Thyroid gland (tissue), 4 donors: Measurements from ENCODE around the gene SLC39A2. TPM values are rescaled to one million over a fixed set of nuclear protein-coding genes. Genes with fewer than 3 reads are reported as not detected.

ENCODE experiments used
- DNase-seq, 2 donors: peaks; one replicate each; pipeline ENCODE4 v3.0.0-alpha.2; 2019
- H3K27ac ChIP-seq, 3 donors: fragments of 200-600 bp; sonication (generic); 1 replicate in 2 of 3; 2 replicates in 1 of 3; pipeline ENCODE4 v1.5.1; 2016 to 2019; ENCODE audit warnings: mild to moderate bottlenecking in 1 of 3, moderate library complexity in 1 of 3
- H3K27me3 ChIP-seq: fragments of 200-600 bp; sonication (generic); one replicate; pipeline ENCODE4 v1.5.1; 2019
- H3K36me3 ChIP-seq, 2 donors: fragments of 200-600 bp; sonication (generic); one replicate each; pipeline ENCODE4 v1.5.1; 2016 to 2019
- H3K4me1 ChIP-seq, 2 donors: fragments of 200-600 bp; sonication (generic); one replicate each; pipeline ENCODE4 v1.5.1; 2017 to 2019
- H3K4me3 ChIP-seq, 3 donors: fragments of 200-600 bp; sonication (generic); replicated peaks in 1 of 3; 1 replicate in 2 of 3; 2 replicates in 1 of 3; pipeline ENCODE4 v1.5.1; 2016; ENCODE audit warnings: mild to moderate bottlenecking in 1 of 3
- H3K9me3 ChIP-seq: fragments of 200-600 bp; sonication (generic); one replicate; pipeline ENCODE4 v1.5.1; 2017
- POLR2A ChIP-seq, 2 donors: fragments of 450-650 bp; IDR thresholded peaks; one replicate each; pipeline ENCODE4 v1.6.1; 2017; ENCODE audit warnings: antibody characterized with exemption in 2 of 2, mild to moderate bottlenecking in 2 of 2, moderate library complexity in 1 of 2
- WGBS, 2 donors: methylation state at CpG; one replicate each; pipeline ENCODE4 v1.1.5; 2017; 5-methylcytosine and 5-hydroxymethylcytosine counted together
- intact Hi-C: fragments of 100-400 bp; cut with DNase I; formaldehyde crosslinking; loops from one replicate; pipeline ENCODE4 v1.15.1; 2023
- total RNA-seq, 4 donors: library from RNA; depleted of rRNA; stranded (reverse); fragments of >200 nt; gene quantifications; one replicate each; pipeline ENCODE4 v1.2.3, GENCODE V29; 2016
- TF ChIP-seq, protein P1 (sequence below), 6 experiments: fragments of 200-600 bp in 3 of 6; fragments of 450-650 bp in 3 of 6; sonication (generic) in 3 of 6; IDR thresholded peaks; one replicate each; pipeline ENCODE4 v1.5.1; 2016 to 2019; ENCODE audit warnings: antibody characterized with exemption in 6 of 6, mild to moderate bottlenecking in 2 of 6, inconsistent platforms in 1 of 6, moderate library complexity in 1 of 6

Gene SLC39A2
- total RNA-seq, 4 donors from 2014 or later: not detected

- H3K36me3 ChIP-seq: peaks cover 11 to 21% of the 10 kb centered on the region in 2 donors
- TF ChIP-seq, protein P1, sequence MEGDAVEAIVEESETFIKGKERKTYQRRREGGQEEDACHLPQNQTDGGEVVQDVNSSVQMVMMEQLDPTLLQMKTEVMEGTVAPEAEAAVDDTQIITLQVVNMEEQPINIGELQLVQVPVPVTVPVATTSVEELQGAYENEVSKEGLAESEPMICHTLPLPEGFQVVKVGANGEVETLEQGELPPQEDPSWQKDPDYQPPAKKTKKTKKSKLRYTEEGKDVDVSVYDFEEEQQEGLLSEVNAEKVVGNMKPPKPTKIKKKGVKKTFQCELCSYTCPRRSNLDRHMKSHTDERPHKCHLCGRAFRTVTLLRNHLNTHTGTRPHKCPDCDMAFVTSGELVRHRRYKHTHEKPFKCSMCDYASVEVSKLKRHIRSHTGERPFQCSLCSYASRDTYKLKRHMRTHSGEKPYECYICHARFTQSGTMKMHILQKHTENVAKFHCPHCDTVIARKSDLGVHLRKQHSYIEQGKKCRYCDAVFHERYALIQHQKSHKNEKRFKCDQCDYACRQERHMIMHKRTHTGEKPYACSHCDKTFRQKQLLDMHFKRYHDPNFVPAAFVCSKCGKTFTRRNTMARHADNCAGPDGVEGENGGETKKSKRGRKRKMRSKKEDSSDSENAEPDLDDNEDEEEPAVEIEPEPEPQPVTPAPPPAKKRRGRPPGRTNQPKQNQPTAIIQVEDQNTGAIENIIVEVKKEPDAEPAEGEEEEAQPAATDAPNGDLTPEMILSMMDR (IDR thresholded peaks at IDR 0.05): no peak
- no peak for TF ChIP-seq POLR2A (IDR thresholded peaks at IDR 0.05)
- DNase-seq: no peak
- intact Hi-C loops: loop anchor here (2.0 to 5.0 kb wide), 2 partner anchors 24 to 76 kb away; no protein-coding TSS in a partner anchor
- no peak overlapping the region for H3K27ac ChIP-seq
- no peaks in the 10 kb centered on the region for H3K27me3 ChIP-seq
- no peaks in the 10 kb centered on the region for H3K4me1 ChIP-seq
- 71 to 79% methylated on average over 9 of the region's 9 CpGs for WGBS, 2 donors
- H3K4me3 ChIP-seq: no peak overlapping the region
- H3K9me3 ChIP-seq: no peaks in the 10 kb centered on the region
Measured at GRCh38 chr14:21016413-21017190, 17.5 kb downstream of the SLC39A2 start.

- 83 to 86% methylated on average over 26 to 28 of the region's 28 CpGs for WGBS, 2 donors
- Histone ChIP-seq H3K4me3 (no peak overlapping the region), H3K27ac (no peak overlapping the region), H3K27me3 (no peaks in the 10 kb centered on the region), H3K9me3 (no peaks in the 10 kb centered on the region), H3K4me1 (no peaks in the 10 kb centered on the region), H3K36me3 (peaks cover 11 to 21% of the 10 kb centered on the region in 2 donors)
- intact Hi-C loops: loop anchor here (2.0 to 5.0 kb wide), 2 partner anchors 23 to 75 kb away; no protein-coding TSS in a partner anchor
- DNase-seq: no peak
- TF ChIP-seq POLR2A (IDR thresholded peaks at IDR 0.05): no peak
- TF ChIP-seq, protein P1 (IDR thresholded peaks at IDR 0.05): no peak
Measured at GRCh38 chr14:21017528-21018245, 18.6 kb downstream of the SLC39A2 start.

DNA sequence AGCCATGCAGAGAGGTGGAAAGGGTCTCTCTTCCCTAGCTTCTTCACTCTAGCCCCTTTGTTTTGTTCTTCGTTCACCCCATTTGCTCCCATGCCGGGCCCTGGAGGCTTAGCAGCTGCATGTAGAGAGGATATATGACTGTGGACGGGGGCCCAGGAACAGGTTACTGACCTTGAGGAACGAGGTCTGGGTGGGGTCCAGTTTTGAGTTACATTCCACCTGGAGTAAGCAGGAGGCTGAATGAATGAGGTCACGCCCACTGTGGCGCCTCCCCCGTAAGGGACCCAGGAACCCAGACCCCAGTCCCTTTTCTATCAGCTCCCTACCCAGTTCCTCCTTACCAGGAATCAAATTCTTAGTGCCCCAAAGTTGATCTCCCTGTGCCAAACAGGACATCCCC lies 19.2 kb downstream of the SLC39A2 start:
- intact Hi-C loops: loop anchor here (5.0 kb wide), 1 partner anchor 74 kb away; no protein-coding TSS in a partner anchor
- no peaks in the 10 kb centered on the region for H3K27me3 ChIP-seq
- no peaks in the 10 kb centered on the region for H3K9me3 ChIP-seq
- no peak overlapping the region for H3K4me3 ChIP-seq
- 91% methylated on average over 7 of the region's 7 CpGs for WGBS, 2 donors
- H3K4me1 ChIP-seq: peaks cover 0 to 3% of the 10 kb centered on the region in 2 donors
- peaks cover 11 to 21% of the 10 kb centered on the region in 2 donors for H3K36me3 ChIP-seq
- no peak for DNase-seq
- TF ChIP-seq, protein P1 (IDR thresholded peaks at IDR 0.05): no peak
- no peak for TF ChIP-seq POLR2A (IDR thresholded peaks at IDR 0.05)
- no peak overlapping the region for H3K27ac ChIP-seq

- H3K4me1 ChIP-seq: peaks cover 2 to 8% of the 10 kb centered on the region in 2 donors
- H3K27ac ChIP-seq: no peak overlapping the region
- no peak overlapping the region for H3K4me3 ChIP-seq
- peaks cover 11 to 21% of the 10 kb centered on the region in 2 donors for H3K36me3 ChIP-seq
- WGBS, 2 donors: 96 to 97% methylated on average over 3 of the region's 3 CpGs
- no peaks in the 10 kb centered on the region for H3K9me3 ChIP-seq
- DNase-seq: no peak
- TF ChIP-seq POLR2A (IDR thresholded peaks at IDR 0.05): no peak
- TF ChIP-seq, protein P1 (IDR thresholded peaks at IDR 0.05): no peak
- intact Hi-C loops: loop anchor here (5.0 kb wide), 1 partner anchor 74 kb away; no protein-coding TSS in a partner anchor
- H3K27me3 ChIP-seq: no peaks in the 10 kb centered on the region
Measured at GRCh38 chr14:21018781-21019180, 19.7 kb downstream of the SLC39A2 start.
